Small intestine (tissue), 7 donors: ENCODE results near the gene DNAJC15. TPM values are rescaled to one million over a fixed set of nuclear protein-coding genes. Genes with fewer than 3 reads are reported as not detected.

ENCODE experiments used
- DNase-seq, 2 donors: peaks; one replicate each; pipeline versions ENCODE4 v3.0.0 to v3.0.0-alpha.2; 2013
- FAIRE-seq: peaks from 2 replicates; lab custom pipeline; 2012; peaks lifted over from hg19 to GRCh38; lab: Jason Lieb, UNC
- H3K27ac ChIP-seq, 3 donors: one replicate each; pipeline ENCODE4 v1.5.1; 2013; ENCODE audit warnings: low read length in 2 of 3, mild to moderate bottlenecking in 2 of 3, control low read depth in 1 of 3, inconsistent platforms in 1 of 3, low read depth in 1 of 3, moderate library complexity in 1 of 3
- H3K27me3 ChIP-seq, 3 donors: one replicate each; pipeline ENCODE4 v1.6.1; 2013; ENCODE audit warnings: low read length in 3 of 3, inconsistent platforms in 1 of 3; ENCODE audit not compliant: control insufficient read depth in 3 of 3, insufficient read depth in 3 of 3
- H3K36me3 ChIP-seq, 3 donors: one replicate each; pipeline ENCODE4 v1.6.1; 2013; ENCODE audit warnings: low read length in 3 of 3, inconsistent platforms in 1 of 3, low read depth in 1 of 3, mild to moderate bottlenecking in 1 of 3, moderate library complexity in 1 of 3; ENCODE audit not compliant: control insufficient read depth in 3 of 3, insufficient read depth in 2 of 3
- H3K4me1 ChIP-seq, 3 donors: one replicate each; pipeline ENCODE4 v1.6.1; 2013; ENCODE audit warnings: low read length in 2 of 3, inconsistent platforms in 1 of 3, low read depth in 1 of 3, mild to moderate bottlenecking in 1 of 3, moderate library complexity in 1 of 3; ENCODE audit not compliant: control insufficient read depth in 3 of 3, insufficient read depth in 2 of 3
- H3K4me3 ChIP-seq, 3 donors: one replicate each; pipeline ENCODE4 v1.5.1; 2013; ENCODE audit warnings: low read length in 3 of 3, control low read depth in 1 of 3, inconsistent platforms in 1 of 3, low read depth in 1 of 3, mild to moderate bottlenecking in 1 of 3, moderate library complexity in 1 of 3
- H3K9me3 ChIP-seq, 2 donors: one replicate each; pipeline ENCODE4 v1.6.1; 2013; ENCODE audit warnings: low read depth in 1 of 2, low read length in 1 of 2; ENCODE audit not compliant: control insufficient read depth in 2 of 2, insufficient read depth in 1 of 2
- WGBS, 3 donors: extraction: QIAGEN DNeasy Blood & Tissue Kit; methylation state at CpG; one replicate each; pipeline ENCODE4 v1.1.7; 2013; 5-methylcytosine and 5-hydroxymethylcytosine counted together
- polyA plus RNA-seq, 4 donors: library from polyadenylated mRNA; stranded (reverse) in 3 of 4; unstranded in 1 of 4; fragments of 200-250 nt in 3 of 4; fragments of 120-200 nt in 1 of 4; gene quantifications; one replicate each; pipeline versions ENCODE4 v1.2.1 to v1.2.3, GENCODE V29; 2013
- donor health status: healthy with polysubstance abuse.
- donor health status: control.
- donor health status: control.
- donor health status: Bipolar disorder and iron deficiency.
- donor health status: healthy.

The DNAJC15 gene
- polyA plus RNA-seq, 4 donors, result 23.3 to 37.2 (median 29.9) TPM

DNA sequence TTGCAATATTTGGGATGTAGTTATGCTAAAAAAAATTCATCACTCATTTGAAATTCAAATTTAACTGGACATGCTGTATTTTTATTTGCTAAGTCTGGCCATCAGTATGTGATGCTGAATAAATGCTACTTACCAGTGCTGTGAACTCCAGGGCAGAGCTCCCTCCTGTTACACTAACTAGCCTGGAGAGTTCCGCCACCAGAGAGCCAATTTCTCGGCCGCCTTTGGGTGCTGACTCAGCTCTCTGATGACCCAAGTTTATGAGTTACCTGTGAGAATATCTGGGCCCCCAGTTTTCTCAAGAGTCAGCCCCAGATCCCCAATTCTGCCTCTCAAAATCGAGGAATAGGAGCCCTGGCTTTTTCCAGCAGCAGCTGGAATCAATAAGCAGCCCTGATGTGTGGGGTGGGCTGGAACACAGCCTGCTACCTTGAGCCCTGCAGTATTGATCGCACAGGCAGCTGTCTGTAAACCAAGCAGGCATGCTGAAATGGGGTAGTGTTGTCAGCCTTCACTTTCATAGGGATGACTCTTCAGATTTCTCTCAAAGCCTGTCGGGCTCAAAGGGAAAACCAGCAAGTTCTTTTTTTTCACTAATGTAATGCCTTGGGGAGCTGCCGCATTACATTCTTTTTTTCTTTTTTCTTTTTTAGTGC, 113.7 kb downstream of the DNAJC15 start:
- H3K27ac ChIP-seq, result no peak overlapping the region
- no peaks in the 10 kb centered on the region for H3K9me3 ChIP-seq
- no peak overlapping the region for H3K4me3 ChIP-seq
- H3K4me1 ChIP-seq, result no peaks in the 10 kb centered on the region
- FAIRE-seq (no peak), DNase-seq (no peak)
- H3K36me3 ChIP-seq, result no peaks in the 10 kb centered on the region
- no peaks in the 10 kb centered on the region for H3K27me3 ChIP-seq
- 58 to 70% (median 66%) methylated on average over 7 of the region's 7 CpGs for WGBS, 3 donors

DNA sequence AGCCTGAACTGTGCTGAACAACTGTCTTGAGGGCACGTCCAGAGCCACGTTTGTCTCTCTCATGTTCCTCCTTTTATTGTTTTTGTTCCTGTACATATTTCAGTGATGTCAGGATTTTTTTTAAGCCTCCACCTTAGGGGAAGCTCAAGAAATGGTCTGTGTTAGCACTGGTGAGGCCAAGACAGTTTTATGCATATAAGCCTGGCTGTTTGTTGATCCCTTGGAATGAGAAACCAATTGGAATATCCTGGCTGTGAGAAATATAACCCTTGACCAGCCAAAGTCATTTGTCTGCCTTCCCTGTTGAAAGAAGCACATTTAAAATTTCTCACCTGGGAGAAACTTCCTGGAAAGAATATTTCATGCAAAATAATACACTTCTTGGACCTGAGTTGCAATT, 115.8 kb downstream of the DNAJC15 start:
- no peaks in the 10 kb centered on the region for H3K27me3 ChIP-seq
- H3K9me3 ChIP-seq, result no peaks in the 10 kb centered on the region
- 56 to 78% (median 60%) methylated on average over 2 of the region's 2 CpGs for WGBS, 3 donors
- DNase-seq, result no peak
- H3K4me1 ChIP-seq, result no peaks in the 10 kb centered on the region
- H3K36me3 ChIP-seq, result no peaks in the 10 kb centered on the region
- no peak overlapping the region for H3K4me3 ChIP-seq
- no peak overlapping the region for H3K27ac ChIP-seq
- FAIRE-seq, result no peak

DNA sequence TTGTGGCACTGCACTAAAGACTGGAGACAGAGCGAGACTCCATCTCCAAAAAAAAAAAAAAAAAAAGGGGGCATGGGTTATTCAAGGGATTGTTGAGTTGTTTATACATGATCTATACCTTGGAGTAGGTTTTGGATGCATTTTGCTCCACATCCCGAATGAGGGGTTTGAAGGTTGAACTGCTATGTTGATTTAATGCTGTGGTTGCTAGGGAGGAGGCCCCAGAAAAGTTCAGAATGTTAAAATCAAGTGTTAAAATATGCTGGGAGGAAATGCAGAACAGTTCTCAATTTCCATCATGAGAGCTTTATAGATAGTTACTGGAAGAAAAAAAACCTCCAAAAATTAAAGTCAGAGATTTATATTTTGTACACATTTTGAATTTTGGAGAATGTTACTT, 116.5 kb downstream of the DNAJC15 start:
- H3K27me3 ChIP-seq, result peaks cover 0 to 2% (median 0%) of the 10 kb centered on the region in 3 donors
- no peaks in the 10 kb centered on the region for H3K4me1 ChIP-seq
- H3K4me3 ChIP-seq, result no peak overlapping the region
- H3K27ac ChIP-seq, result no peak overlapping the region
- DNase-seq, result no peak
- WGBS, 3 donors, result 76 to 83% (median 78%) methylated on average over 2 of the region's 2 CpGs
- no peaks in the 10 kb centered on the region for H3K36me3 ChIP-seq
- no peaks in the 10 kb centered on the region for H3K9me3 ChIP-seq
- FAIRE-seq, result no peak

DNA sequence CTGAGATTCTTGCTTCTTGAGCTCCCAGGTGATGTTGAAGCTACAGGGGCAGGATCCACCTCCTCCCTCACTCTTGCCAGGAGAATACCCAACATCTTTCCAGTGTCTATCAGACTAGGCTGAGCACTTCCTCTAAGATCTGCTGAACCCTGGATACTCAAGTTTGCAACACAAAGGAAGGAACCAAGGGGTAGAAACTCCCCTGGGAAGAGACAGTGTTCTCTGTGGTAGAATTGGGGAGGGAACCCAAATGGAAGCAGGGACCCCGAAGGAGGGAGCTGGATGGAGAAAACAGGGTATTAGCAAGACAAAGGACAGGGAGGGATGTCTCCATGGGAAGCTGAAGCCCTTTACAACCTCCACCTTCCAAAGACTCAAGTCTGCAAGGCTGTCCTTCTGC, 117.6 kb downstream of the DNAJC15 start:
- Histone ChIP-seq H3K27me3 (peaks cover 0 to 13% (median 0%) of the 10 kb centered on the region in 3 donors), H3K4me1 (no peaks in the 10 kb centered on the region), H3K27ac (no peak overlapping the region), H3K4me3 (no peak overlapping the region), H3K9me3 (no peaks in the 10 kb centered on the region), H3K36me3 (no peaks in the 10 kb centered on the region)
- DNase-seq (no peak), FAIRE-seq (no peak)
- 36 to 76% (median 62%) methylated on average over 1 of the region's 1 CpG for WGBS, 3 donors

DNA sequence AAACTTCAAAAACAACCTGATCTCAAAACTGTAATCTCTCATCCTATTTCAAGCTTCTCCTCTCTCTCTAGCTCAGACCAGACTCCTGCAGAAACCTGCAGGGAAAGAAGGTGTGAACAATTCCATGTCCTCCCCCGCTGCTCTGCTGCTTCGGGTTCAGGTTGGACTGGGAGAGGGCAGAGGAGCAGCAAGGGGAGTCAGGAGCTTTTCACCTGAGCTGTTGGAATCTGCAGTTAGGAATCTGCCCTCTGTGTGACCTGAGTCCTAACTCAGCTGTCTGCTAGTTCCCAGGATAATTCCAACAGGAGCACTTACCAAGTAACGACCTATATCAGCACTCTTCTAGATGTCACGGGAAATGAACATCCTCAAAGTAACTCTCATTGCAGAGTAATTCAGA, 118.3 kb downstream of the DNAJC15 start:
- no peak for FAIRE-seq
- WGBS, 3 donors, result 85 to 86% (median 85%) methylated on average over 4 of the region's 4 CpGs

DNA sequence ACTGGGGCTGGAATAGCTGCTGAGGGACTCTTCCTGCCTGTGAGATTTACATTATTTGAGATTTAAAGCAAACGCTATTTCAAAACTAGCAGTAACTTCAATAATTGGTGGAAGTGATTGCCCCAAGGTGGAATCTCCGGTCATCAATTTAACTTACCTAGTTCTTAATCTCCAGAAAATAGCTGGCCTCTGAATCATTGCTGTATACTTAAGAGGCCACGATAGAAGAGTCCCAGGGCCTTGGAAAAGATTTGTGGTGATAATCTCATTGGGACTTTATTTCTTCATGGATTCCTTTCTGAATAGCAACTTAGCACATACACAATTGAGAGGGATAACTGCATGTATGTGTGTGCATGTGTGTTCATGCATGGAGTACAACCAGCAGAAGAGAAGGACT, 120.2 kb downstream of the DNAJC15 start:
- no peak overlapping the region for H3K27ac ChIP-seq
- no peak overlapping the region for H3K4me3 ChIP-seq
- 46 to 56% (median 52%) methylated on average over 3 of the region's 3 CpGs for WGBS, 3 donors
- FAIRE-seq, result no peak
- peaks cover 0 to 22% (median 2%) of the 10 kb centered on the region in 3 donors for H3K27me3 ChIP-seq
- no peaks in the 10 kb centered on the region for H3K4me1 ChIP-seq
- H3K36me3 ChIP-seq, result no peaks in the 10 kb centered on the region
- no peak for DNase-seq
- no peaks in the 10 kb centered on the region for H3K9me3 ChIP-seq

More for the DNA sequence above, 118.3 kb downstream of the DNAJC15 start:
- no peak for DNase-seq
- Histone ChIP-seq H3K36me3 (no peaks in the 10 kb centered on the region), H3K4me1 (no peaks in the 10 kb centered on the region), H3K4me3 (no peak overlapping the region), H3K27ac (no peak overlapping the region), H3K27me3 (peaks cover 0 to 13% (median 0%) of the 10 kb centered on the region in 3 donors), H3K9me3 (no peaks in the 10 kb centered on the region)

DNA sequence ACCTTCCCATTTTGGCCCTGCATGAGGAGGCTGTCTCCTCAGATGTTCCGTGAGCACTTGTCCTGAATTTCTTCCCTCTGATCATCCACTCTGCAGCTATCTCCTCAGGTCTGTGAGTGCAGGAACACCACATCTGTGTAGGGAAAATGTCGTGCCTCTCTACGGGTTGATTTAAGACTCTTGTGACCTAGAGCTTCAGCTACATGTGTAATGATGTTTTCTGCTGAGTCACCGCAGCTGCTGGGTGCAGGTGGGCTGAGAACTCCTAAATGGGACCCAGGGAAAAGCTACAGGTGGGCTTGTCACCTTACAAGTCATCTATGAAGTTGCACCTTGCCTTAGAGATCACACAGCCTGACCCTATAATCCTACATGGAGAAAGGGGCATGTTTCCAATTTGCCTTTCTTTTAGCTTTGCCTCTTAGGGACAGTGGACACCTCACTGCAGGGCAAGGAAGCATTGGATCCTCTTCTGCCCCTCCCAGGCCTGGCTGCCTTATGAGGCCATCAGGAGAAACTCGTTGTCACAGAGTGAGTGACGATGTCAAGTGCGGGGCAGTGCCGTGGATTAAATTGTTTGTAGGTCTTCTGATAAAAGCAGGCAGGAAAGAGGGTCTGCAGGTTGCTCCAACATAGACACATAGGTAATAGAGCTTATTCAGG, 122.3 kb downstream of the DNAJC15 start:
- Histone ChIP-seq H3K9me3 (no peaks in the 10 kb centered on the region), H3K27ac (no peak overlapping the region), H3K27me3 (peaks cover 0 to 22% (median 2%) of the 10 kb centered on the region in 3 donors), H3K4me3 (no peak overlapping the region), H3K36me3 (no peaks in the 10 kb centered on the region), H3K4me1 (no peaks in the 10 kb centered on the region)
- no peak for FAIRE-seq
- WGBS, 3 donors, result 51 to 63% (median 56%) methylated on average over 8 of the region's 8 CpGs
- DNase-seq, result no peak

DNA sequence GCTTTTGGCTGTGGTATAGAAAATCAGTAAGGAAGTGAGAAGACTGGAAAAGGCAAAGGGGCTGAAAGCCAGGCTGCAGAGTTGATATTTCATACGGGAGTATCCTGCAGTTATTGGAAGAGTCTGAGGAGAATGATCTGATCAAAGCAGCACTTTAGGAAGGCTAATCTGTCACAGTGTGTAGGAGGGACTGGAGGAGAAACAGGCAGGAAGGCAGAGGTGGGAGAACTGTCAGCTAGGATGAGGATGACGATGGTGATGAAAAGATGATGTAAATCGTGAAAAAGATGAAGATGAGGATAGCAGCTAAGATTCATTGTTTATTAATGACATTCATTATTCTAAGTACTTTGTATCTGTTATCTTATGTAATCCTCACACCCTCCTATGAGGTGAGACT, 123.0 kb downstream of the DNAJC15 start:
- Histone ChIP-seq H3K36me3 (no peaks in the 10 kb centered on the region), H3K4me3 (no peak overlapping the region), H3K9me3 (no peaks in the 10 kb centered on the region), H3K4me1 (no peaks in the 10 kb centered on the region), H3K27ac (no peak overlapping the region), H3K27me3 (peaks cover 0 to 22% (median 2%) of the 10 kb centered on the region in 3 donors)
- DNase-seq (no peak), FAIRE-seq (no peak)
- 62 to 77% (median 68%) methylated on average over 3 of the region's 3 CpGs for WGBS, 3 donors
